Measurements from ENCODE around the gene BPIFB2.
"Not testable (repeated sequence)": the region's sequence is repeated elsewhere in the genome, so short reads cannot be mapped to it uniquely, and the experiment has no call there.

Gene BPIFB2

DNA sequence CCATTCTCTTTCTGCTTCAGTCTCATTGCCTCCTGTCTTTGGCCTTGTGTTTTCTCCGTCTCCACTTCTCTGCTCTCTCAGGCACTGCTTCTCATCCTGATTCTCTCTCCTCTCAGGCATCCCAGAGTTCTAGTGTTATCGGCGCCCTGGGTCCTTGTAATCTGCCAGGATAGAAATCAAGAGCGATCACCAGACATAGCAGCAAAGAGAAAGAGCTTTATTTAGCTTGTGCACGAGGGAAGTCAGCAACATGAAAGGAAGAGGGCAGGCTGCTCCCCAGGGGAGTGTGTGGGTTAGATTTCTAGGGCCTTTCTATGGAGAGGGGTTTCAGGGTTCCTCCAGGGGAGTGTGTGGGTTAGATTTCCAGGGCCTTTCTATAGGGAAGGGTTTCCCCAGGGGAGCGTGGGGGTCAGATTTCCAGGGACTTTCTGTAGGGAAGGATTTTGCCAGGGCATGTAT lies 35.8 kb upstream of the BPIFB2 start:
- no peak for DNase-seq (ENCODE audit: low read depth)

DNA sequence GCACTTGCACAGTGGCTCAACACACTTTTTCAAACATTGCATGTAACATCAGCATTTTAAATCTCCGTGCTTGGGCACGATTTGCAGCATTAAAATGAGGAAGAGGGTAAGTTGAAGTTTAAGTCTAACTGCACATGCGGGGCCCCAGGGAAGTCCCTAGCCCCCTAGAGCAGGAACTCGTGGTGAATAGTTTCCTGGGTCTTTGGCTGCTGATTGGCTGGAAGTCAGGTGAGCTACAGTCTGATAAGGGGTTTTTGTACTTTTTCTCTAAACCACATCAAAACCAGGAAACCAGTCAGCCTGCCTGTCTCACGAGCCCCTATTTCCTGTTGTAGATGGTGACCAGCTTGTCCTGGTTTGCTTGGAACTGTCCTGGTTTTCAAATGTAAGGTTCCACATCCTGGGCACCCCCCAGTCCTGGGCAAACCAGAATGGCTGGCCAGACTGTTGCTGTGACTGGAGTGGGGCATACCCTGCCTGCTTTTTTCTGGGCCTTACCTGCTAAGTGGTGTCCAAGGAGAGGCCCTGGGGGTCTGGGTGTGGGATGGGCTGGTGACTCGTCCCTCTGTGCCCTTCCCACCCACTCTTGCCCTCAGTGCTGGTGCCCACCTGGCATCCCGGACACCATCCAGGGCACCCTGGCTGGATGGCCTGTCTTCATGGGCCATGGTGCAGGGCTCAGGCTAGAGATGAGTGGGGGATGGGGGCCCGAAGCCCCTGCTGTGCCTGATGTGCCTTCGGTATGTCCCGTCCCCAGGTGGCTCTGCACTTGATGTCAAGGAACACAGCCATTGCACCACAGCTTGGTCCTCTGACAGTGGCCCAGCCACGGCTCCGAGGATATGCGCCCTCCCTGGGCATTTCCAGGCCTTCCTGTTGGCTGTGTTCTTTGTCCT lies 35.1 kb upstream of the BPIFB2 start:
- DNase-seq (ENCODE audit: low read depth), result peak; percentile 6

DNA sequence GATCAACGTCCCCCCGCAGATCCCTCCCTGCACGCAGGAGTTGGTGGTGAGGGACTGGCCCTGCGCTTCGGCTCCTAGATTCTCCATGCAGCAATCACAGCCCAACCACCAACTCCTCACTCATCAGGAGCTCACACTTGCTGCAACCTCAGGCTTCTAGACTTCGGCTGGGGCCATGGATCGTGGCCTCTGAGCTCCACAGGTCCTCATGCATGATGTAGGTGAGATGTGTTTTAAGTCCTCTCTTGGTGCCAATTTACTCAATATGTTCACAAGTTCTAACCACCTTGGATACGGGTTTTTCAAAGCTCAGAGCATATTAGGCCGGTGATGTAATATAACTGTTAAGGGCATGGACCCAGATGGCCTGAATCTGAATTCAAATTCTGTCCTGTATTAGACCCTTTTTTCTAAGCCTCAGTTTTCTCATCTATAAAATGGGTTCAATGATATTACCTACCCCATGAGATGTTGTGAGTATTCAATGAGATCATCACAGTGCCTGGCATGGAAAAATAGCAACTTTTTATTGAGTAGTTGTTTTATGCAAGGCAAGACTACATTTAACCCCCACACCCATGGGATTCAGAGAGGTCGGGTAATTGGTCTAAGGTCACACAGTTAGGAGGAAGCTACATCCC lies 34.3 kb upstream of the BPIFB2 start:
- no peak for DNase-seq (ENCODE audit: low read depth)

DNA sequence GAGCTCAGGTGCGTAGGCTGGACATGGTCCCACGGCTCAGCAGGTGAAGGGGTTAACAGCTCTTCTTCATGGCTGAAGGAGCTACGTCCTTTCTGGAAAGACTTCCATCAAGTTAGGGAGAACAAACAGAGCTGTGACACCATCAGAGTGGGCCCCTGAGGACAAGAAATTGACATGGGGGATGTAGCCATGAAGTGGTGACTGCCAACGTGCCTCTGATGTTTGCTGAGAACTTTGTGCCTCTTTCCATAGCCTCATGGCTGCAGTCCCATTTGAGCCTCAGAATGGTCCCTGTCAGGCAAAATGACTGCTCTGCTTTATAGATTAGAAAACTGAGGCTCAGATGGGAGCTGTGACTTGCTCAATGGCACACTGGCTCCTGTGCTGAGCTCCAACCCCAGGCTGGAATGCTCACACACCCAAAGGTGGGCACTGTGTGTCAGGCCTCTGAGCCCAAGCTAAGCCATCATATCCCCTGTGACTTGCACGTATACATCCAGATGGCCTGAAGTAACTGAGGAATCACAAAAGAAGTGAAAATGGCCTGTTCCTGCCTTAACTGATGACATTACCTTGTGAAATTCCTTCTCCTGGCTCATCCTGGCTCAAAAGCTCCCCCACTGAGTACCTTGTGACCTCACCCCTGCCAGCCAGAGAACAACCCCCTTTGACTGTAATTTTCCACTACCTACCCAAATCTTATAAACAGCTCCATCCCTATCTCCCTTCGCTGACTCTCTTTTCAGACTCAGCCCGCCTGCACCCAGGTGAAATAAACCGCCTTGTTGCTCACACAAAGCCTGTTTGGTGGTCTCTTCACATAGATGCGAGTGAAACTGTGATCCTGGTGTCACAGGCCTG lies 33.1 kb upstream of the BPIFB2 start:
- DNase-seq (ENCODE audit: low read depth), result not testable (repeated sequence)

DNA sequence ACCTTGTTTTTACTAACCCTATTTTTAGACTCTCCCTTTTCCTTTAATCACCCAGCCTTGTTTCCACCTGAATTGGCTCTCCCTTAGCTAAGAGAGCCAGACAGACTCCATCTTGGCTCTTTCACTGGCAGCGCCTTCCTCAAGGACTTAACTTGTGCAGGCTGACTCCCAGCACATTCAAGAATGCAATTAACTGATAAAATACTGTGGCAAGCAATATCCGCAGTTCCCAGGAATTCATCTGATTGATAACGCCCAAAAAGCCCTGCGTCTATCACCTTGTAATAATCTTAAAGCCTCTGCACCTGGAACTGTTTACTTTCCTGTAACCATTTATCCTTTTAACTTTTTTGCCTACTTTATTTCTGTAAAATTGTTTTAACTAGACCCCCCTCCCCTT lies 32.4 kb upstream of the BPIFB2 start:
- DNase-seq (ENCODE audit: low read depth), result not testable (repeated sequence)

DNA sequence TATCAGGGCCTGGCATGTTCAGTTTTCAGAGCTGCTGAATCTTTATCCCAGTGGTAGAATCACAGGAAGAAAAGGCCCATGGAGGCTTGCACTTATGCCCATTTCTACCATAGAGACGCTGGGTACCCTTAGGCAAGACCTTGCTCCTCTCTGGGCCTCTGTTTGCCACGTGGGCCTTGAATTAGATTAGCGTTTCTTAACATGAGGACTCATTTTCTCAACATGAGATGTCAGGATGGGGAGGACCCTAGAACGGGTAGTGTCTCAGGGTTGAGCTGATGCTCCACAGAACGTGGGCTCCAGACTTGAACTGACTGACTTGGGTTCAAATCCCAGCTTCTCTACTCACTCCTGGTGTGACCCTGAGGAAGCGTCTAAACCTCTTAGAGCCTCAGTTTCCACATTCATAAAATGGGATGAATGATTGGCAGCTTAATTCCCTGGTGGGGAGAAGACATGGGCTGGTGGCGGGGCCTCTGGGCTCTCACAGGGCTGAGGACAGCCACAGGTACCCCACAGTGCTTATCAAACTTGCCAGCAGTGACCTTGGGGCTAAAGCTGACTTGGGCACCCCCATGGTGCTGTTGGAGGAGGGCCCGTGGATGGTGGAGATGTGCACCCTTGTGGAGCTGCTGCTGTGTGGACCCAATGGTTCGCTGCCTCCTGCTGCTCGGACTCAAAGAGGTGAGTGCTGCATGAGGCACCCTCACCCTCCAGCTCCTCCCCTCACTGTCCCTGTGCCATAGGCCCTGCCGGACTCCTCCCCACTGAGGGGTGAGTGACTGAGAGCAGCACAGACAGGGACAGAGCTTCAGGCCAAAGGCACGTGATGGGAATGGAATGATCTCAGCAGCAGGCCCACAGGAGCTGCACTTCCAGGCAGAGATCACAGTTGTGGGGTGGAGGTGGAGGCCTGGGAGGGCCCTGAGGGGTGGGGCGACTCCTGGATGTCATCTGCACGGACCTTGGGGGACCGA lies 31.5 kb upstream of the BPIFB2 start:
- no peak for DNase-seq (ENCODE audit: low read depth)

DNA sequence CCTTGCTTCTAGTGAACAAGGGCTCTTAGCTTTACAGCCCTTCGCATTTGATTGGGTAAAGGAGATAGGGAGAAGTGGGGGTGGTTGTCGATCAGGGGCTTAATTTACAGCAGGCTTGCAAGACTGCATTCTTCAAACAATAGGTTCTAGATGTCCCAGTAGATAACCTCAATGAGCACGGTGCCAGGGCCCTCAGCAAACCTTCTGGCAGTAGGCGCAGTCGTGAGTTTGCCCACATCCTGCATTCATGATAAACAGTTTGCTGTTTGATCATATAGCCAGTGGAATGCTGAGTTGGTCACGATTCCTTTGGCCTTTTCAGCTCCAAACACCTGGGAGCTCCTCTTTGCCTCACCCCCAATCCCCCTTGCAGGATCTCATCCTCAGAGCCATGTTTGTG lies 30.8 kb upstream of the BPIFB2 start:
- DNase-seq (ENCODE audit: low read depth), result no peak

DNA sequence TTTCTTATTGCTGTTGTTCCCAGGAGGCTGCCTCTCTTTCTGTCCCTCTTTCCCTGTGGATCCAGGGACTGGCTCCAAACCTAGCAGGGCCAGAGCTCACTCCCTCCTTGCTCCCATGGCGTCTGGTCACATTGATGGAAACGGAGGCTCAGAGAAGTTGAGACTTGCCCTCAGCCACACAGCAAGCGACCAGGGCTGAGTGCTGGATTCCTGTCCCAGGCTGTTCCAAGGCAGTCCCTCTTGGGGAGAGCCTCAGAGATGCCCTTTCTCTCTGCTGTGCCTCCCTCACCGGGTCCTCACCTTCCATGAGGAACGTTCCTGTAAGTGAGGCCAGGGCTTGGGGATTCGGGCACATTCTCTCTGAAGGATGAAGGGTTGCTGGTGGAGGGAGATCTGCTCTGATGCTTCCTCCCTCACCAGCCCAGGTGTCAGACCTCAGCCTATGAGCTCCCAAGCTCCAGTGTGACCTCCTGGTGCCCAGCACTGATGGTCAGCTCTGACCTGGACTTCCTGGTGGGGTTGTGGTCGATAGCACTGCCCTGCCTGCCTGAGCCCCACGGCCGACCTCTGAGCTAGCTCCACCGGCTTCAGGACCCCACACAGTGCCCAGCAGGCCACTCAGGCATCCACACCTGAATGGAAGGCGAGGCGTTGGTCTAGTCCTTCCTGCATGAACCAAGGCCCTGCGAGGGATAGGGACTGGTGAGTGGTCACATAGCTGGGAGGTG lies 30.1 kb upstream of the BPIFB2 start:
- no peak for DNase-seq (ENCODE audit: low read depth)

DNA sequence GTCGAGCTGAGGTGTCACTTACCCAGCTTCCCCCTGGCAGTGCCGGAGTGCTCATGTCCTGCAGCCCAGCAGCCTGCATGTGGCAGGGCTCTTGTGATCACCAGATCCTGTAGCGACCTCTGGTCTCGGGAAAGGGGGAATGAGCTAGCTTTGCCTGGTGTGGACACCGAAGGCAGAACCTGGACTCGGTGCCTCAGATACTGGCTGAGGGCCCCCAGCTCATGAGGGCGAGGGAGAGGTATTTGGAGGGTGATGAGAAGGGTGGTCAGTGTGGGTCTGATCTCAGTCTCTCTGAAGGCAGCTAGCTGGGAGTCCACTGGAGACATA lies 29.5 kb upstream of the BPIFB2 start:
- no peak for DNase-seq (ENCODE audit: low read depth)

DNA sequence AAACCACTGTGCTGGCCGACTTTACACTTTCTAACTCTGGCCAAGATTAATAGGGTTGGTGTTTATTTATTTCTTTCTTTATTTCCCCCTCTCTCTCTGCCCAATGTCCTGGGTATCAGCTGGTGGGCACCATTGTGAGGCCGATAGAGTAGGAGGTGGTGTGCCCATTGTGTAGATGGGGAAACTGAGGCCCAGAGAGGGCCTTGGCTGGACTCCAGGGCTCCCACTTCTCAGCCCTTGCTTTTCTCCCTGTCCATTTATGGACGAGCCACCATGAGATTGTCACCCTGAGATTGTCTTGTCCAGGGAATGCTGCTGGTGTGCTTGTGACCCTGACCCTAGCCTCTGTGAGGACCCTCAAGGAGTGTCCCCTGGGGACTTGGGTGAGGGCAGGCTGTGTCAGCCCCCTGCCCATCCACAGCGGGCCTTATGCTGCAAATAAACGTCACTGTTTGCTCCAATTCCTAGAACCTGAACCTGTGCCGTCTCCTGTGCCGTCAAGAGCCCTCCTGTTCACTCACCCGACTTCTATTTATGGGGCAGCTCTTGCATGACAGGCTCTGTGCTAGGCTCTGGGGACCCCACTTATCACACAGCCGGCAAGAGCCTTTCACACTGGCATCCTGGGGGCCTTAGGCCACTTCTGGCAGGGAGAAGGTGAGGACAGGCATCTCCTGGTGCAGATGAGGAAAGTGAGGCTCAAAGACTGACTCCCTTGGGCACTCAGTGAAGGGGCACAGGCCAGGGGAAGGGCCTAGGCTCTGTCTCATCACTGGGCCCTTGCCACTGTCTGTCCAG lies 28.1 kb upstream of the BPIFB2 start:
- no peak for DNase-seq (ENCODE audit: low read depth)

DNA sequence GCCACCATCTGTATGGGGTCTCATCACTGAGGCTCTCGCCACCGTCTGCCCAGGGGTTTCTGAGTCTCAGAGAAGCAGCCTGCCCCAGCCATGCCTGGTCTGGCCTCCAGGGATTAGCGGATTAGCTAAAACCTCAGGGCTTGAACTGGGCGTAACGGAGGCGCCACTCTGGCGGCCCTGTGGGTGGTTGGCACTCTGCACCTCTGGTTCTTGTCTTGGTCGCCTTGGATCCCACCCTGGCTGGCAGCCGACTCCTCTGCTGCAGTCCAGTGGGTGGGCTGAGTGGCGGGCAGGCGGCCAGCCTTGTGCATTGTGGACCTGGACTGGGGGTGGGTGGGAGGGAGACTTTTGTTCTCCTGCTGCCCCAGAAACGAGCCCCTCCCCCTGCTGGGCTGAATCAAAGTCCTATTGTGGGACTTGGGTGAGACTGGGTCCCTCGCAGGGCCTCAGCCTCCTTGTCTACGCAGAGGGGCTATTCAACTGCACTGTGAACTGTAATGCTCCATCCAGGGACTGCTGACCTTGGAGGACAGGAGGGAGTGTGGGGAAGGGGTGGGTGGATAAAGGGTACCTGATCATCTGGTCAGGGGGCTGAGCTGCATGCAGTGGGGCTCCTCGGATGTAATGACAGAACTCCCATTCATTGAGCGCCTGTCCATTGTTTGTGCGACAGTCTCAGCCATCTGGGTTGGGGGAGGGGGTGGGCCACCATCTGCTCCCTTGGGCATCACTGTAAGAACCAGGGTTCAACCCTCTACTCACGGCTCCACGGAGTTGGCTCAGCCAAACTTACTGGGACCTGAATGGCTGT lies 27.2 kb upstream of the BPIFB2 start:
- DNase-seq (ENCODE audit: low read depth), result no peak

DNA sequence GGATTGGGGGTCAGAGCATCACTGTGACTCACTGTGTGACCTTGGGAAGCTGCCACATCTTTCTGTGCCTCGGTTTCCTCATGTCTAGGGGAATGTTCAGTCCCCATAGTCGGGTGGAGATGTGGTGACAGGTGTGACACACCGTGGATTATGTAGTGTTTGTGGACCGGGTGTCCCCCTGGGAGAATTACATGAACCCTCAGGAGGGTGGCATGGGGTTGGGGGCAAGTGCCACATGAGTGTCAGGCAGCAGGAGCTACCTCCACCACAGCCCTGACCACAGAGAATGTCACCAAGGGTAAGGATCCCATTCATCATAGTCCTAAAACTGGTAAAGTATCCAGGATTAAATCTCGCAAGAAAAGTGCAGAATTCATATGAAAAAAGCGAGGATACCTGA lies 26.5 kb upstream of the BPIFB2 start:
- DNase-seq (ENCODE audit: low read depth), result no peak

DNA sequence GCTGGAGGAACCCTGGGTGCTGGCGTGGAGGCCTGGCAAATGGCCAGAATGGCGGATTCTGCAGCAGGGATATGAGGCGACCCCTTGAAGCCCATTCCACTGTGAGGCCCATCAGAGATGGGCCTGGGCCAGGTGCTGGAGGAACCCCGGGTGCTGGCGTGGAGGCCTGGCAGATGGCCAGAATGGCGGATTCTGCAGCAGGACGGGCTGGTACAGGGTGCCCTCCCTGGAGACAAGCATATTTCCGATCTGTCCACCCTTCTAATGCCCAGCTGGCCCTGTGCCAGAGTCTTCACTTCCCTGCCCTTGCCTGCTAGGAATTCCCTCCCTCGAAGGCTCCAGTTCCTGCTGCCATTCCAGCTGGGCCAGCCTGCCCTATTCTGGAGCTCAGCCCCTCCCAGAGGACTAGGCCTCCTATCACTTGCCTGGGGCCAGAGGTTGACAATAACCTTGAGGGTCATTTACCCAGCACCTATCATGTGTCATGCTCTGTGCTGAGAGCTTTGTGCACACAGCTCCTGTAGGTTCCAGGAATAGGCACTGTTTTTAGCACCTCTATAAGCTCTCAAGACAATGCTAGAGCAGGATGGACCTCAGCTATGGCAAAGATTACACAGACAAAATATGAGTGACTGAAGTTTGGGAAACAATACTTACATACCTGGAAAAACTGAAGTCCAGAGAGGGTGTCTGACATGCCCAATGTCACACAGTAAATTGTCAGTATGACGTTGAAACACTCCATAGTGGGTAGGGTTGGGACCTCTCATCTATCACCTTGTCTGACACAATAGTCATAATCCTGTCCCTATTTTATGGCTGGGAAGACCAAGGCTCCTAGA lies 24.7 kb upstream of the BPIFB2 start:
- no peak for DNase-seq (ENCODE audit: low read depth)

DNA sequence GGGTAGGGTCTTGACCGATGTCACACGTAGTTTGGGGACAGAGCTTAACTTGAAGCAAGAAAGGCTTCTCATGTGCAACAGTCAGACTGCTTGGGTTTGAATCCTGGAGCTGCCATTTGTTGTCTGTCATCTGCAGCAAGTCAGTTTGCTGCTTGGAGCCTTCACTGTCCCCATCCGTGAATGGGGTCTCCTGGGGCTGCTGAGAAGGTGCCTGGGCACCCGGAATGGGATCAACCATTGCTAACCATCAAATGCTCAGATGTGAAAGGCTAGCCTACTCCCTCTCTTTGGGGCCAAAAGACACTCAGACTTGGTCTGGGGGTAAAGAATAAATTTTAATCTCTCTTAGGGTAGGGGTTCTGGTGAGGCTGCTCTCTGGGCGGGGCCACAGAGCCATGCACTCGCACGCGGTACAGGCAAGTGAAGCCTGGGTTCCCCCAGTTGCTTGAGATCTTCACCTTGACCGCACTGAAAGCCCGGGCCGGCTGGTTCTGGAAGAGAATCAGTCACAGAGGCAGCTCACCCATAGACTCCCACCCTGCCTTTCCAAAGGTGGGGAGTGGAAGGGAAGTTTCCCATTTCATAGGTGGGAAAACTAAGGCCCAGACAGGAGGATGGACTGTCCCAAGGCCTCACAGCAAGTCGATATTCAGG lies 23.9 kb upstream of the BPIFB2 start:
- no peak for DNase-seq (ENCODE audit: low read depth)

DNA sequence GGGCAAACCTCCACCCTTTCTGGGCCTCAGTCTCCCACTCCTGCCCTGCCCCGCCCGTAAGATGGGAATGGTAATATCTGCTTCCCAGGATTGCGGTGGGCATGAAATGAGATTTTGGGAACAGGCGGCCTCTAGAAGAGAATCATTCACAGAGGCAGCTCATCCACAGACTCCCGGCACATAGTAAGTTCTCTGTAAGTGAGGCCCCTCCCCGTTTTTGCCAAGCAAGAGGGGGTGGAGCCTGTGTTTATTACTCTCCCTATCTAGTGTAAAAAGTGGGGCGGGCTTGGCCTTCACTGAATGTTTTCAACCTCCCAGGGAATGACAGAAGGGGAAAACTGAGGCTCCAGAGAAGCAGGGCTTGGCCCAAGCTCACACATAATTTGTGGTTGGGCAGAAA lies 23.3 kb upstream of the BPIFB2 start:
- no peak for DNase-seq (ENCODE audit: low read depth)

DNA sequence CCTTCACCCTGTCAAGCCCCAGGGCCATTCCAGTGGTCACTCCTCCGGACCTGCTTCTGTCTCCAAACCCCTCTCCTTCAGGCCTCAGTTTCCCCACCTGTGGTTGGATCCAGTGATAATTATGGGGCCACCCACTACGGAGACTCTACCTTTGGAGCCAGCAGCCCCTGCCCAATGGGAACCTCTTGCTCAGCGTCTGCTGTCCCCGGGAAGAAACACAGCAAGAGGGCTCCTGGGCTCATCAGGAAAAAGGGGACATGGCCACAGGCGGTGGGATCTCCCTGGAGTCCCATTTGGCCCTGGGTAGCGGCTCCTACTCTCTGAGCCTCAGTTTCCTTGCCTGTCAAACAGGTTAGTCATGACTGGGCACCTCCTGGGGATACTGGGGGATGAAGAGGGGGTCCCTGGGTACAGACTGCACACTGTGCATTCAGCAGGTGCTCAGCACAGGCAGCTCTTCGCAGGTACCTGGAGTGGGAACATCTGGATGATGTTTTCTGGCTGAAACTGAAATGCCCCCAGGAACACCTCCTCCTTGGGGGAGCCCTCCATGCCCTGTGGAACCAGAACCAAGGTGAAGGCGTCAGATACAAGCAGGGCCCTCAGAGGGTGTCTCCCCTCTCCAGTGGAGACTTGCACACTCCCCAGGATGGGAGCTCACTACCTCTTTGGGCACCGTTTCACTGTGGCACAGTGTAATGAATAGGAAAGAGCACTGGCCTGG lies 22.7 kb upstream of the BPIFB2 start:
- DNase-seq (ENCODE audit: low read depth), result no peak

DNA sequence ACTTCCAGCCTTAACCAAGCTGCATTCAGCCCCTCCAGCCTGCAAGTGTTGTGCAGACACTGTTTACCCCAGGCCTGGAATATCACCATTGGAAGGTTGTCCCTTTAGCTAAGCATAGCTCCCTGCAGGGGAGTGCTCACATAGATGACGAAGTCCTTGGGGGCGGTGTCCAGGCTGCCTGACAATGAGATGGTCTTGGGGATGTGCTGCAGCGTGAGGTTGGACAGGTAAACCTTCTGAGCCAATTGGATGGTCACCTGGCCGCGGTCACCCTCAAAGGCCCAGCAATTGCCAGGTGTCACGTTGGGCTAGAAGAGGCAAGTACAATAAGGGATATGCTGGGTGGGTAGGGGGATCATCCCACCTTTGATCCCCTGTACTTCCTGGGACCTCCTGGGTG lies 21.9 kb upstream of the BPIFB2 start:
- DNase-seq (ENCODE audit: low read depth), result no peak

All from ELR (cell line).